GM19468 (cell line): ENCODE measurements around the gene SMCO2.

Experiments
- ATAC-seq: cut with Tn5 transposase; IDR thresholded peaks from one replicate; pipeline ENCODE4 v1.9.1; 2021; ENCODE audit warnings: mild to moderate bottlenecking, moderate library complexity, moderate number of reproducible peaks; ENCODE audit not compliant: unreplicated experiment; ENCODE audit errors: extremely low read depth

The SMCO2 gene

GRCh38 chr12:27446436-27446835, at the start of gene SMCO2:
Gene SMCO2, plus strand, starts transcription at chr12:27446736. Its CDS starts 23,896 bp downstream, at chr12:27470632.
- no peak for ATAC-seq

- no peak for ATAC-seq
Observed at GRCh38 chr12:27398466-27398865, 48.1 kb upstream of the SMCO2 start.

DNA sequence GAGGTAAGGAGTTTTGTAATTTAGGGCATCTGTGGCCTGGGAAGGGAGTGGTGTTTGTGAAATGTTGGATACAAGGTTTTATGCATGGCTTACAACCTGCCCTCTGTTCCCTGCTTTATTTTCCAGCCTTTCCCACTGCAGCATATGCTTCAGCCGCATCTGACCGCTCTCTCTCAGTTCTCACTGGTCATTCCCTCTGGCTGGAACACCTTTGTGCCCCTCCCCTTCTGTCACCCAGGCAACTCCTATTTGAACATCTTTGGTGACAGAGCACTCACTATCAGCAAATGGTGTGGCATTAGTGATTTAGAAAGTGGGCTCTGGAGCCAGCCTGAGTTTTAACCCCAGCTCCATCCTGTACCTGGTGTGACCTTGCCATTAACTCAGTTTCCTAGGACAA, 47.5 kb upstream of the SMCO2 start:
- ATAC-seq: no peak

- no peak for ATAC-seq
Observed at GRCh38 chr12:27400856-27401354, 45.6 kb upstream of the SMCO2 start.

DNA sequence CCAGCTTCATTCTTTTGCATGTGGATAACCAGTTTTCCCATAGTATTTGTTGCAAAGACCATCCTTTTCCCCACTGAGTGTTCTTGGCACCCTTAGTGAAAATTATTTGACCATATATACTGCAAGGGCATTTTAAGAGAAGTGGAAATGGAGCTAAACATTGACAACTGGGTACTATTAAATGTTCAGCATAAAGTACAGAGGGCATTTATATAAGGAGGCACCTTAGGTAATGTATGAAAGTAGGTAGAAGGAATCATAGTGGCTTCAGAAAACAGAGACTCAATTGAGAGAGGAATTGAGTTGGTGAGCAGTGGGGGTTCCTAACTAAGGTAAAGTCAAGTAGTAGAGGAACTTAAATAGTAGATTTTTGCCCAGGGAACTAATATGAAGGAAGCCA, 34.5 kb upstream of the SMCO2 start:
- ATAC-seq: no peak

DNA sequence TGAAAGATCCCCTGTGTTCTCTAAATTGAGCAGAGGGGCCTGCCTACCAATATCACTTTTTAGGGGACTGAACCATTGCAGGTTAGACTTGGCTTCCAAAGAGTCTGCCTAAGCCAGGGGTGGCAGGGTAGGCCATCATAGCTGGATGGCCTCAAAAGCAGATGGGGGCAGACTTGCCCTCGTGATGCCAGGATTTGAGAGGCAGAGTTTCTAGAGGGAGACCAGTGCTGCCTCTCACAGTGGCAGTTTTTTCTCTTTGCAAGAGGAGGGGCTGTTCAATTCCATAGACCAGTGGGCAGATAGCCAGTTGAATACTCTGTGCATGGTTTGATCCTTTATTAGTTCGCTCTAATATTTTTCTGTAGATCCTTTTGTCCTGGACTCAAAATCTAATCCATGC, 23.8 kb upstream of the SMCO2 start:
- ATAC-seq: no peak

DNA sequence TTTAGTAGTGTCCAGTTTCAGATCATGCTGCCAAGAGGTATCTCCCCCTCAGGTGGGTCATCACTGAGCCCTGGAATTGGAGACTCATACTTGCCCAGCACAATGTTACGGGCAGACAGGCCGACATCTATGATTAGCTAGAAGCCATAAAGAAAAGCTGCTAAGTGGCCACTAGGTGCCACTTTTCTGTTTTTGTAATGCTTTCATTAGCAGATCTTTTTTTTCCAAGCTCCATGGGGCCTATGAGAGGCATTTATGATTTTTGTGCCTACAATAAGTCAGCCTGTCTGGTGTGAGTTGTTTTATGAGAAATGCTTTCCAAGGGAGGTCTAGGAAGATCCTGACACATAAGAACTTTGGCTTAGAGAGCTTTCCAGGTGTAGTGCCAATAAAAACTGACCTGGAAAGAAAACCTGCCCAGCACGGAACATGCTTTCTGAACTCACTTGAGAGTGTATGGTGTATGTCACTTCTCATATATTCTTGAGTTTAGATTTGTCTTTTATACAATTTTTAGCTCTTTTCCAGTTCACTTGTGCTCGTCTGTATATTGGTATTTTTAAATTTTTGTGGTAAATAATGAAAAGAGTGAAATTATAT, 21.8 kb upstream of the SMCO2 start:
- ATAC-seq: no peak

GRCh38 chr12:27425306-27425705, 21.2 kb upstream of the SMCO2 start:
- ATAC-seq: no peak

DNA sequence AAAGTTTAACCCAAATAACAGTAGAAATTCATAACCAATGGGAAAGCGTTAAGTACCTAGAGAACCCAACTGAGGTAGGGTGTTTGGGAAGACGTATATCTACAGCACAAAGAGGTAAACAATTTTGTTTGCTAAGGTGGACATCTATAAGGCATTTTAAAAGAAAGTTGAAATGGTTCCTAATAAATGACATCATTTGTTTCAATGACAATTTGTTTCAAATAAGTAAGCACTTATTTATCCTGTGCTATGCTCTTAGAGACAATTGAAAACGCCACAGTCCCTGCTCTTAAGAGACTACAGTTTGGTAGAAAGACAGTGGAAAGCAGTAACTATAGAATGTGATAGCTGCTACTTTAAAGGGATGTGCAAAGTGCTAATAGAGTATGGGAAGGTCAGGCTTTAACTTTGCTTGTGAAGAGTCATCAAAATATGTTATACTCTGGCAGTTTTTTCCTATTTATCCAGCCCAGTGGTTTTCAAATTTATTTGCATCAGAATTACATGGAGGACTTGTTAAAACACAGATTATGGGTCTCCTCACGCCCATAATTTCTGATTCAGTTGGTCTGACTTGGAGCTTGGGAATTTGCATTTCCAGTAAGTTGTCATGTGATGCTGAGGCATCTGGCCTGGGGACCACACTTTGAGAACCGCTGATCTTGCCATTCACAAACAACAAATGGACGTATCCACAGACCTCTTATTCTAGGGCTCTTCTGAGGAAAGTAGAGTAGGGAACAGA, 19.6 kb upstream of the SMCO2 start:
- no peak for ATAC-seq

- no peak for ATAC-seq
Observed at GRCh38 chr12:27427824-27428223, 18.7 kb upstream of the SMCO2 start.

DNA sequence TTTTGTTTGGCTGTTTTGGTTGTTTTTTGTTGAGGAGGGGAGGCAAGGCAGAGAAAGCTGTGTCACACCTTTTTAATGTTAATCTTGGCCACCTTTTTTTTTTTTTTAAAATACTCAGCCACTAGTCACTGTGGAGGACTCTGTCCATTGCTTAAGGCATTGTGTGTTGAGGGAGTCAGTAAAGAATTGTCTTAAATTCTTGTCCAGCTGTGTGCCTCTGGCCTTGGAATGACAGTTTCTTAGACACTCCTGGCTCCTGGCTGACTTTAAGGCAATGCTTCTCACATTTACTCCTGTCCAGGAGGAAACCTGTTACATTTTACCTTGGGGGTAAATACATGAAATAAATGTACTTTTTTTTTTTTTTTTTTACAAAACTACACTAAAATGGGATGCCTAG, 18.1 kb upstream of the SMCO2 start:
- no peak for ATAC-seq

- no peak for ATAC-seq
Observed at GRCh38 chr12:27429606-27430005, 16.9 kb upstream of the SMCO2 start.

DNA sequence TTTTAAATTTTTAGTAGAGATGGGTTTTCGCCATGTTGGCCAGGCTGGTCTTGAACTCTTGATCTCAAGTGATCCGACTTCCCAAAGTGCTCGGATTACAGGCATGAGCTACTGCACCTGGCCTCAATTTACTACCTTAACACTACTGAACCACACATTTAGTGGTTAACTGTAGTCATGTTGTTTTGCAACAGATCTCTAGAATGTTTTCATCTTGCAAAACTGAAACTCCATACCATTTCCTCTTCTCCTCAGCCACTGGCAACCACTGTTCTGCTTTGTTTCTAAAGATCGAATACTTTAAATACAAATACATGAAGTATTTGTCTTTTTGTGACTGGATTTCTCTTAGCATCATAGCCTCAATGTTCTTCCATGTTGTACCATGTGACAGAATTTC, 15.4 kb upstream of the SMCO2 start:
- ATAC-seq: no peak

DNA sequence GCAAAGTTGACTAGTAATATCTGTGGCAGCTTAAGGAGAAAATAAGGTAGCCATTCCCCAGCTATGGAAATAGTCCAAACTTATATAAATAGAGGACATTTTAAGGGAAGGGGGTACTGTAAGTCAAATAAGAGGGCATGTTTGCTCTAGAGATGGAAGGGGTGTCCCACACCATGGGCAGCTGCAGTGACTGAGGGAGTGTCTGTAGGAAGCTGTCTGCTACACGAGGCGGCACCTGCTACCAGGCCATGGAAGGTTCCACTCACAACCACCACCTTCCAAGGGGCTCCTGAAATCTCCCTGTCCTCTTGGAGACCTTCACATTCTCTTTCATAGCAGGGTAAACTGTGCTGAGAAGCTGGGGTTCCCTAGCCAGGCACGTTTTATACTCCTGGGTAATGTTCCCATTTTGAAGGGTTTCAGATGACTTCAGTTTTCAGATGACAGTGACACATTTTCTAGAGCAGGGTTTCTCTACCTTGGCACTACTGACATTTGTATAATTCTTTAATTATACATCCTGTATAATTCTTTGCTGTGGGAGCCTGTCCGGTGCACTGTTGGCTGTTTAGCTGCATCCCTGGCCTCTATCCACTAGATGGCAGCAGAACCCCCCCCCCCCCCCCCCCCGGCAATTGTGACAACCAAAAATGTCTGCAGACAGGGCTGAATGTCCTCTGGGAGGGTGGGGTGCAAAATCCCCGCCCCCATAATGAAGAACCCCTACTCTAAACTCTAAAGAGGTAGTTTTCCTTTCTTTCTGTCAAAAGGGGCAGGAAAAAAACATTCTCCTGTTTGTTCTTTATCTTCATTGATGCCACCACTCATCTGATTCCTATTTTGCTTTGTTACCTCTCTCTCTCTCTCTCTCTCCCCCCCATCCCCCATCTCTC, 11.6 kb upstream of the SMCO2 start:
- no peak for ATAC-seq

DNA sequence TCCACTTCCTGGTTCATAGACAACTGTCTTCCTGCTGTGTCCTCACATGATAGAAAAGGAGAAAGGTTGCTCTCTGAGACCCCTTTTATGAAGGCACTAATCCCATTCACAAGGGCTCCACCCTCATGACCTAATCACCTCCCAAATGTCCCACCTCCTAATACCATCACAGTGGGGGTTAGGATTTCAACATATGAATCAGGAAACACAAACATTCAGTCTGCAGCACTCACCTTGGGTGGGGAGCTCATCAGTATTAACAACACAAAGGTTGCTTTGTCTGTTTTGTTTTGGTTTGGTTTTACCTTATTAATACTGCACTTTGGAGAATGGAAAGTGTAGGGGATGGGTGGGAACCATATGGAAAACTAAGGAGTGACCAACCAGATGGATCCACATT, 10.5 kb upstream of the SMCO2 start:
- no peak for ATAC-seq

DNA sequence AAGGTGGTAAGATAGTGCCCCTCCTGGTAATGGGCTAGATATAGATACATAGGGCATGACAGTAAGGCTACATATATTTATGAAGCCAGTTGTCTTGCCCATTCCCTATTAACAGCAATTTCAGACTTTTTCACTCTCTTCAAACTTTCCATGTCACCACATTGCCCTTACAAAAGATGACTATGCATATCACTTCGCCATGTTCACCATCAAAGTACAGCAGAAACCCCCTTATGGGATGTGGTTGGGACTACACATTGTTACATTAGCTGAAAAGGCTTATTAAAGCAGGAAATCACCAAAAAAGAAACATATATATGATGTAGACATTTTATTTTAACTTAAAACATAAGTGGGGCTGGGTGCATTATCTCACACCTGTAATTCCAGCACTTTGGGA, 9.8 kb upstream of the SMCO2 start:
- no peak for ATAC-seq

DNA sequence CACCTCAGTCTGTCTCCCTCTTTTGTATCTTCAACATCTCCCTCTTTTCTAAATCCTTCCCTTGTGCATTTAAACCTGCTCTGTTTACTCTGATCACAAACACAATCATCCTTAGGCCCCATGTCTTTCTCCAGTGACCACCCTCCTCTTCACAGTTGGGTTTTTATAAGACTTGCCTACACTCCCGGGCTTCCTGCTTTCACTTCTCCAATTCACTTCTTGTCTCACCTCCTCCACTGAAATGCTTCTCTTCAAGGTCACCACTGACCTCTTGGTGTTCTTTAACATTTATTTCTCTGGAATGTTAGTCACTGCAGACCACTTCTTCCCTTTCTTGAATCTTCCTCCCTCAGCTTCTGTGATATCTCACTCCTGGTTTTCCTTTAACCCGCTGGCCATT, 8.7 kb upstream of the SMCO2 start:
- no peak for ATAC-seq

GRCh38 chr12:27447761-27448160, 1.2 kb downstream of the SMCO2 start:
- ATAC-seq: no peak

DNA sequence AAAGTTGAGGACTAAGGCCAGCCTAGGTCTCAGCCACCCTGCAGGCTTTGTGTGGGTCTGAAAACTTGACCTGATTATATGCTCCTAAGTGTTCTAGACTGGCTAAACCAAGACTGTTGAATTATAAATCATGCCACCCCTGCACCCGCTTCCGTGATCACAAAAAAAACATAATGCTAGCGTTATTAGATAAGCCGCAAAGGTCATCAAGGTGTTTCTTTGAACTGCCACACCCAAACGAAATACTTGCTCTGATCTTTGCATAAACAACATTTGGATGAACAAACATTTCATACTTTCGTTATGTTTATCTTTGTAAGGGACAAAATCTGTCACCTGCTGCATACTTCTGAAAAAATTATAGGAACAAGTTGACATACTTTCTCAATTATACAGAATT, 2.5 kb downstream of the SMCO2 start:
- no peak for ATAC-seq

DNA sequence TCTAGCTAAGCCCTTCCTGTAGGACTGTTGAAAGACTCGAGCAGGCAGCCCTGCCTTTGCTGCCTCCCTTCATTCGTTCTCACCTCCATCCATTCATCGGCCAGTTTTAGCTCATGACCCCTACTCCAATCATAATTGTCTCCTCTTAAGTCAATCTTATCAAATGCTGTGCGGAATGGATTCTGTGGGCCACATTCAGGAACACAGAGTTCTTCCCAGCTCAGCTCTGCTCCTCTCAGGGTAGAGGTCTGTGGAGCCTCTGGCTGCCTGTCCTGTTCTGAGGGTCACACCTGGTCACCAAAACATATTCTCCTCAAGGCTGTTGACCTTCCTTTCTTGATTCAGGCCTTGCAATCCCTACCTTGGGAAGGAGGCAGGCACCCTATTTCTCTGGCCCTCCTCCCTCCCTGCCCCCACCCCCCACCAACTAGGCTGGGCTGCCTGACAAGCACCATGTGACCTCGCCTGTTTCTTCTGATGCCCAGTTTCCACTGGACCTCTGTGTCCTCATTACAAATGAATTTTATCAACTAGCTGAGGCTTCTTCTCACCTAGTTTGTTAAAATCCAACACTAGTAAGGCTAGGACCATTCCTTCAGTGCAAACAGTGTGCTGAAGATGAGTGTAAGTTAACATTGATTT, 3.5 kb downstream of the SMCO2 start:
- no peak for ATAC-seq
